Keratinocyte (primary cell): ENCODE data around the gene CD93.

Experiments
- CTCF ChIP-seq, 3 experiments: IDR thresholded peaks in 1 of 3; conservative IDR thresholded peaks in 1 of 3; optimal IDR thresholded peaks in 1 of 3; 2 replicates in 2 of 3; 3 replicates in 1 of 3; pipeline versions ENCODE3 to v1.5.1; 2011; ENCODE audit warnings: low read length in 3 of 3, mild to moderate bottlenecking in 3 of 3, moderate library complexity in 2 of 3, control low read depth in 1 of 3, inconsistent platforms in 1 of 3; ENCODE audit not compliant: insufficient read depth in 2 of 3; ENCODE audit errors: extremely low read depth in 1 of 3
- EZH2 ChIP-seq: IDR thresholded peaks from one replicate; pipeline ENCODE4 v1.6.1; 2012; ENCODE audit warnings: inconsistent platforms, mild to moderate bottlenecking, low read length, moderate library complexity

- TF ChIP-seq CTCF (optimal IDR thresholded peaks at IDR 0.05 in 1 of 3, IDR thresholded peaks at IDR 0.05 in 1 of 3, conservative IDR thresholded peaks at IDR 0.05 in 1 of 3; ENCODE audit: extremely low read depth in 1 of 3, insufficient read depth in 2 of 3, low read length in 3 of 3): no peak
- TF ChIP-seq EZH2: no peak
Observed at GRCh38 chr20:23092384-23092756, 6.2 kb upstream of the CD93 start.
